Measurements from ENCODE around the gene MRGPRX3. TPM values are rescaled to one million over a fixed set of nuclear protein-coding genes. Genes with fewer than 3 reads are reported as not detected.

MRGPRX3 gene
- total RNA-seq: not detected in 2 replicates

GRCh38 chr11:18132341-18132740, at the start of gene MRGPRX3:
TSS of gene MRGPRX3 (plus strand) at chr11:18132571. CDS start at chr11:18137203, 4,632 bp downstream.

GRCh38 chr11:18105802-18106574, 26.4 kb upstream of the MRGPRX3 start, which contains the start of gene SAAL1:
TSS of gene SAAL1 (minus strand) at chr11:18106082. CDS start at chr11:18106041, 41 bp downstream.

GRCh38 chr11:18172666-18173065, 40.3 kb downstream of the MRGPRX3 start, which contains the start of gene MRGPRX4:
TSS of gene MRGPRX4 (plus strand) at chr11:18172837. CDS start at chr11:18173257, 420 bp downstream.

Other genes starting within 250 kb of the MRGPRX3 start
- gene SERGEF, start 119.5 kb upstream of the MRGPRX3 start, total RNA-seq: 15.3 and 25.2 TPM in 2 replicates
- 0.05 TPM in 1 of 2 replicates, not detected in the other for gene TPH1, start 86.3 kb upstream of the MRGPRX3 start, total RNA-seq
- 10.4 and 13.3 TPM in 2 replicates for gene SAAL1, start 26.5 kb upstream of the MRGPRX3 start, total RNA-seq
- gene MRGPRX4, start 40.3 kb downstream of the MRGPRX3 start, total RNA-seq: not detected in 2 replicates
- not detected in 2 replicates for gene SAA4, start 104.2 kb downstream of the MRGPRX3 start, total RNA-seq
- 0.30 TPM in 1 of 2 replicates, not detected in the other for gene SAA2, start 116.1 kb downstream of the MRGPRX3 start, total RNA-seq
- not detected in 2 replicates for gene SAA1, start 133.7 kb downstream of the MRGPRX3 start, total RNA-seq
- 50.6 and 65.3 TPM in 2 replicates for gene HPS5, start 189.6 kb downstream of the MRGPRX3 start, total RNA-seq
- gene GTF2H1, start 190.0 kb downstream of the MRGPRX3 start, total RNA-seq: 78.1 and 81.1 TPM in 2 replicates